GM21737 (cell line): ENCODE data around the gene SBF2.
"Not testable (repeated sequence)": the region's sequence is repeated elsewhere in the genome, so short reads cannot be mapped to it uniquely, and the experiment has no call there.

Experiments used
- ATAC-seq: cut with Tn5 transposase; IDR thresholded peaks from one replicate; pipeline ENCODE4 v1.9.1; 2021; ENCODE audit warnings: mild to moderate bottlenecking, moderate library complexity; ENCODE audit not compliant: unreplicated experiment

The SBF2 gene

DNA sequence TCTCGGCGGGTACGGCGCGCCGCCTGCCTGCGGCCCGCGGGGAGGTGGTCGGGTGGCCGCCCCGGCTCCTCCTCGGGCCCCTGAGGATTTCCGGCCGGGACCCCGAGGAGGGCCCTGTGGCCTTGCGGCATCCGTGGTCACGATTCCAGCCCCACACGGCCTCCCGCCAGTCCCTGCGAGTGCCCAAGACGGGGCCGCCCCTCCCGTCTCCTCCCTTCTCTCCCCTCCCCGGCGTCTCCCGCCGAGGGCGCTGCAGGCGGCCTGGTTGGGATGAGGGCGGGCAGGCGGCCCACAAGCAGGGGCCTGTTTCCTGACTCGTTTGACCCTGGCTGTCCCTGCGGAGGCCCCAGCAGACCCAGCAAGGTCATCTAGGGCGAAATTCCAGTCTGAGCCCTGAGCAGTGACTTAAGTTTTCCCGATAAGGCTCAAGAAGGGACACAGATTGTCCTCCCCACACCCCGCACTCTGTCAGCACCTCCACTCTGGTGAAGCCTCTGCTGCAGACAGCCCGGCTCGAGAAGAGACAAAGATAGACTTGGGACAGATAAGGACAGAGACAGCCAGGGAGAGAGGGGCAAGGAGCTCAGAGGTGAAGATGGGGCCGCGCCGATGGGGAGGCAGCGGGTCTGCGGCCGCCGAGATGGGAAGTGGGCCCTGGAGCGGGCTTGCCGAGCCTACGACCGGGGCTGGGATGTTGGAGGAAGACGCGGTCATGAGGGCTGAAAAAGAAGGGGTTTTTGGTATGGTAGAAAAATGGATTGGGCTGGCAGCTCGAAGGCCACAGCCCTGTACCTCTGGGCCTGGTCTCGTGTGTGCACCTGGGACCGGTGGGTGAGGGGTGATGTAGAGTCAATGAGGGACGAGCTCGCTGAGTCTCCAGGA lies 535.1 kb downstream of the SBF2 start:
- peak; percentile 35 for ATAC-seq

DNA sequence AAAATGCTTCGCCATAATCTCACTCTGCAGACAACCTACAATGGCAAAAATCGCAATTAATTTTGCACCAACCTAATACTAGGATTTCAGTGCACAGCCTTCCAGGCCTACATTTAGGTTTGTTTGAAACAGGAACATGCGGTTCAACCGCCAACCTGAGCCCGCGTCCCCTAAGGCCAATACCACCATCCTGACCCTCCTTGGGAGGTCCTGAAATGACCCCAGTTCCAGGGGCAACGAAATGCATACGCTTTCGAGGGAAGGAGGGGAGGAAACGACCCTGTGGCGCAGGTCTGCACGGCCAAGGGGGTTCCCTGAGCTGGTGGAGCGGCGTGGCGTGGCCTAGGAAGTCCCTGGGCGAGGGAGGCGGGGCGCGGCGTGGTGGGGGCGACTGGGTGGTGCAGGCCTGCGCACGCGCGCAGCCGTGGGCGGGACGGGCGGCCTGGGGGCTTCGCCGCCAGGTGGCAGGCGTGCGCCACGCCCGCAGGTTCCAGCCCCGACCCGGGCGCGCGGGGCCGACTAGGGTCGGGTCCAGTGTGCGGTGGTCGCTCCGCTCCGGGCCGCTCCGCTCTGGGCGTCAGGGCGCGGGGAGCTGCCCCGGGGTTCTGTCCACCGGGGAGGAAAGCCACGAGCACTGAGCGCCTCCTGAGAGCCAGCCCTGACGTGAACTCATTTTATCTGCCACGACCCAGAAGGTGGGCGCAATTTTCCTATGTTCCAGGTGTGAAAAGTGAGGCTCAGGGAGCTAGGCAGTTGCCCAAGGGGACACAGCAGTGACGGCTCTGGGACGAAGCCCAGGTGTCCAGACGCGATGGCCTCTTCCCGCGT lies 536.0 kb downstream of the SBF2 start:
- ATAC-seq: peak; percentile 61

DNA sequence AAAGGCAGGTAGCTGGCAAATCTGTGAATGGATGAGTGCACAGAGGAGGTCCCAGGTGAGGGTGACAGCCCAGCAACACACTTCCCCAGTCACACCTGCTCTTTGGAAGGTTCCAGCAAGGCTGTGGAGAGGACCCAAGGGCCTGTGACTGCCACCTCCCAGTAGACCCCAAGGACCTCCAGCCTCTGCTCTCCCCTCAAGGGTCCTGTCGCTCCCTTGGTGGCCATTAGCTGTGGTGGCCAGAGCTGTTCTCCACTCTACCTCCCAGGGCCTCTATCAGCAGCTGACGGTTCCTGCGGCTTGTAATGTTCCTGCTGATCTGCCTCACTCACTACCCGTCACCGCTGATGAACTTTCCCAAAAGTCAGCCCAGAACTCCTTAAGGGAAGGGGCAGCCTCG lies 537.1 kb downstream of the SBF2 start:
- no peak for ATAC-seq

DNA sequence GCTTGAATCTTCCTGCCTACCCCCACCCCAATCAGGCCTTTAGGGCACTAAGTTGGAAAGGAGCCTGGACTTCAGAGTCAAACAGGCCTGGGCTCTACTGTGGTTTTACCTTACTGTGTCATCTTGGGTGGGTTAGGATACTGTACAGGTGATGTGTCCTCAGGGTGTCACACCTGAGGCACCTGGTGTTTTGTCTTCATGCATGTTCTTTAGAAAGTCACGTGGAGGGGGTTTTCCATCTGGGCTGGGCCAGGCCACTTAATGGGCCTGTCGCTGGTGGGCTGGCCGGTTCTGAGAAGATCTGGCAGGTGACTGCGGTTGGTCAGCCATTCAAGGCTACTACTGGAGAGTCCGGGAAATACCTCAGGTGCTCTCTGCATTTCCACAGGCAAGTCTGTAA lies 537.6 kb downstream of the SBF2 start:
- ATAC-seq: no peak

DNA sequence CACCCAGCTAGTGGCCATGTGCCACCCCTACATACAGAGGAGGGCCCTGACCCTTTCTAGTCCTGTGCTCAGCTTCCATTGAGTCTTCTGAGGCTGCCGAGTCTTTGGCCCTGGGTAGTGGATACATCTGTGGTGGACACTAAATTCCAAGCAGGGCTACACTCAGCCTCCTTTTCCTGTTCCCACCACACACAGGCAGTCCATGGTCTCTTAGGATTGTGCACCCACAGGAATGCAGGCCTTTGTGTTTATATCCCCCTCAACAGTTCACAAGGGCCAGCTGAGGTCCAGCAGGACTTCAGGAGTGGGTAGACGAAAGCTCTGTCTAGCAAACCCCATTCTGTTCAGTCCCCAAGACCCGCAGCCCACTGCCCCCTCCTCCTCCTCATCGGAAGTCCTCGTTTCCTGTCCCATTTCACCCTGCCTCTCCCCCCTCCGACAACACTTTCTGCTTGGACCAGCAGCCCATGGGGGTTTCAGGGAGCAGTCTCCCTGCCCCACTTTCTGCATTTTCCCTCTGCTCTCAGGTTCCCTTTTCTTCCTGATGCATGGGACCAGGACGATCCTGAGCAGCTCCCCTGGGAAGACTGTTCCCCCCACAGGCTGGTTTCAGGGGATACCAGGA lies 538.3 kb downstream of the SBF2 start:
- no peak for ATAC-seq

DNA sequence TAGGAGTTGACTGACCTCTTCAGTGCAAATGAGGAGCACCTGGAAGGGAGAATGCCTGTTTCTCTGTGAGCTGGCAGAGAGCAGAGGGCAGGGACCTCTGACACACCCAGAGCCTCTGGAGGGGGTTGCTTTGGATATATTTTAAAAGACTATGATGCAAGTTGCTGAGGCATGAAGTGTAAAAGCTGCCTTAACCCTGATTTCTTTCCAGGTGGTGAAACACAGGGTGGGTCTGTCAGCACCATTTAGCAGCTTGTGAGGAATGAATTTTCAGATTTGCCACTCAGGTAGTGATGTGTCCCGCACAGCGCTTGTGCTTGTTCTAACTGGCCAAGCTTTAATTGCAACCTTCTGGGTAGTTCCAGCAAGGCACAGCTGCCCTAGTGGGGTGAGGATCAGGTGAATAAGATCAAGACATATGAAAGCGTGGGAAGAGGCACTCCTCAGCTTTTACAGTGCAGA lies 540.0 kb downstream of the SBF2 start:
- ATAC-seq: no peak

DNA sequence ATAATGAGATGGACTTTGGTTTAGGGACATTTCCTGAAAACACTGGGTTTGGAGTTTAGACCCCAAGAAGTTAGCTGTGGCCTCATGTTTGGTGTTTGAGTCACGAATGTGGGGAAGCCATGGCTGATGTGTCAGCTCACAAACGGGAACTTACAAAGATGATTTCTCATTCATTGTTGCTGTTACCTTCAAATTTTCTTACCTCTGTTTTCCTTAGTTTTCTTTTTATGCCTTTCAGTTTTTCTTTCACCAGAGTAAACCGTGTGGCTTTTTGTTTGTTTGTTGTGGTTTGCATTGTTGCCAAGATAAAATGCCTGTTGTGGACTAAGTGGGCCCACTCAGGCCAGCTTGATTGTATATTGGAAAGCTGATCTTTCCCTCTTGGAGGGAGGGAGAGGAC lies 541.0 kb downstream of the SBF2 start:
- ATAC-seq: no peak

DNA sequence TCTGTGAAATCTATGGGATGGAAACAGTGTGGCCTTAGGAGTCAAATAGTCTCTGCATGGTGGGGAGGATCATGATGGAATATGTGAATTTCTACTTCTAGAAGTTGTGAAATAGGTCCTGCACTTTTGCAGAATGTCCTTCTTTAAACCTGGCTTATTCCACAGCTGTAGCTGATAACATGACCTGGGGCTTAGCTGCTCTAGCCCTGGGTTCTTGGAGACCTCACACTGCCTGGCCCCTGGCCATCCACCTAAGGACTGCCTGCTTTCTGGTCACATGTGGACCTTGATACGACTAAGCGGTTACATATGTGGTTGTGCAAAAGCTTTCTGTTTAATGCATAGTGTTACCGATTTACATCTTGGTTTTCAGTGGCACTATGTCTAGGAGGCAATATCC lies 541.9 kb downstream of the SBF2 start:
- ATAC-seq: no peak

DNA sequence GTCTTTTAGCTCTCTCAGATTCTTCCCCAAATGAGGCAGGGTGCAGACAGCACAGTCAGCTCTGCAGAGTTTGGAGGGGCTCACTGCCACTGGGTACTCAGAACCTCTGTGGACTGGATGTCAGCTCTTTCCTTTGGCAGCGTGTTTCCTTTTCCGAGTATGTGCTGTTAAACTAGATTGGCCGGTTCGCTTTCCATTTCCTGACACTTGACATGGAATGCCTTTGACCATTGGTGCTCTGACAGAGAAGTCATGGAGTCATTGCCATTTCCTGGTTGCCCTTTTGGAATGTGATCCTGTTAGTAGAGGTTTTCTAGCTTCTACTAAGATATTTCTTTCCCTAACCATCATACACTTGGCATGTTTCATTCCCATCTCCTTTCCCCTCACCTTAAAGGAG lies 543.5 kb downstream of the SBF2 start:
- ATAC-seq: no peak

DNA sequence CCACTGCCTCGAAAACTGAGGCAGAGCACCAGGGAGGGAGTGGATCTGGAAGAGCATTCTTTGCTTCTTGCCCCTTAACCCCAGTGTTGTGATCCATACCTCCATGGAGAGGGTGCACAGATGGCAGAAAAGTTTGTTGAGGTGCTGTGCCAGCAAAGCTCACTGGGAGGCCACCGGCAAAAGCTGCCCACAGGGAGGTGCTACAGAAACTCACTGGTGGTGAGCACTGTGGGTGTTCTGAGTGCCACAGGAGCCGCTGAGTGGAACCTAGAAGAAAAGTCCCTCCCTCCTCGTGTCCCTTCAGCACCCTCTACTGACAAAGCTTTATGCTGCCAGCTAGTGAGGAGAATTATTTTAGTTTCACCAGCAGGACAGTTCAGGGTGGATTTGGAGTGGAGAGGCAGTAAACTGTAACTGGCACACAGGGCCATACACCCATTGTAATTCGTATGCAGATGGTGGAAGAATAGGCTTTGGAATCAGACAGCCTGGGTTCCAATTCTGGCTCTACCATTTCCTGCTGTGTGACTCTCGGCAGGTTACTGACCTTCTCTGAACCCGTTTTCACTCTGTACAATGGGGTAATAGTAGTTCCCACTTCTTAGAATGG lies 545.6 kb downstream of the SBF2 start:
- ATAC-seq: peak; percentile 67

DNA sequence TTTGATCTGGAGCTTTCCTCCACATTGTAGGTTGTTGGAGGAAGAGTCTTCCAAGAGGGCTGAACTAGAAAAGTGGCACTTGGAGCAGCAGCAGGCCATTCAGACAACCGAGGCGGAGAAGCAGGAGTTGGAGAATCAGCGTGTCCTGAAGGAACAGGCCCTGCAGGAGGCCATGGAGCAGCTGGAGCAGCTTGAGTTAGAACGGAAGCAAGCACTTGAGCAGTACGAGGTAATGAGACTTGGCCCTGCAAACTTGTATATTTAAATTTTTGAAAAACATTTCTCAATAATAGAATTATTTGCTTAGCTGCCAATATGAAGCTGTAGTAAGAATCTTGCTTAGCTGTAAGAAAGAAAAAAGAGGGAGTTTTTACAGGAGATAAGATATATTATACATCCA lies 546.2 kb downstream of the SBF2 start:
- ATAC-seq: no peak

DNA sequence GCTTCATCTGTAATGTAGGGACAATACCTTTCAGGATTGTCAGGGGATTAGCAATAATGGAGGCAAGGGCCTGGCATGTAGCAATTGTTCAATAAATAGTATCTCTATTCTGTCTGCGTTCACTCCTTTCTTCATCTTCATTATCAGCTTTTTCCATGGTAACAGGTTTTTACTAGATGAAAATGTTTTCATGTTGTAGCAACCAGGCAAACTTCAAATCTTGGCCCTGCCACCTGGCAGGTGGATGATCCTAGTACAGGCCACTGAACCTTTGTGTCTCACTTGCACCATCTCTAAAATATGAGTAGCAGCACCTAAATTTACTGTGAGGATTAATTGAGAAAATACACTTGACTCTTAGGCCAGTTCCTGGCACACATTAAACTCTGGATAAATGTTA lies 546.8 kb downstream of the SBF2 start:
- no peak for ATAC-seq

DNA sequence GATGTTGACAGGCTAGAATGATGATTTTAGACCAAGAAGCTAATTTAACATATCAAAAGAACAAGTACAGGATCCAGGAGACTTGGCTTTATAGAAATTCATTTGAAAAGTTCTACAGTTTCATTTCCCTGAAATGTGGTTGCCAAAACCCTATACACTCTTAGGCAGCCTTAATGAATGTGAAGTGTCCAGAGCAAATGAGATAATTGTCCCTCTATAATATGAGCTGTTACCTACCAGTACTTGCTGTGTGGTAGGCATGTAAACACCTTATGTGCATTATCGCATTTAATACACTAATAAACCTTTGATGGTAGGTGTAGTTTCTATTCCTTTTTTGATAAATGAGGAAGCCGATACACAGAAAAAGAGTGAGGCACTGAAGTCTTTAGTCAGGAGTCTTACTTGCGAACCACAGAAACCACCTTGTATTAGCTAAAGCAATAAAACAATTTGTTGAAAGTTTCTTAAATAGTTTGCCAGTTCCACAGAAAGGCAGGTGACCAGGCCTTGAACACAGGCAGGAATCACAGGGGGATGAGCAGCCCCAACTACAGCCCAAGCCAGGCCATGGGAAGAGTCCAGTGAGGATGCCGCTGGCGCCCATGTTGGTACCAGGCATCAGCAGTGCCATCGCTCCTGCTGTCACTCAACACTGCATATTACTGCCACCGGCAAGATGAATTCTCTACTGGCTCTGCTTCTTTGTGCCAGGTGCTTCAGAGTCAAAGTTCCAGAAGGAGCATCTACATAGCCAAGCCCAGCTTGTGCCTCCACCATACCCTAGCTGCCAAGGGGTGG lies 548.4 kb downstream of the SBF2 start:
- ATAC-seq: peak; percentile 43

DNA sequence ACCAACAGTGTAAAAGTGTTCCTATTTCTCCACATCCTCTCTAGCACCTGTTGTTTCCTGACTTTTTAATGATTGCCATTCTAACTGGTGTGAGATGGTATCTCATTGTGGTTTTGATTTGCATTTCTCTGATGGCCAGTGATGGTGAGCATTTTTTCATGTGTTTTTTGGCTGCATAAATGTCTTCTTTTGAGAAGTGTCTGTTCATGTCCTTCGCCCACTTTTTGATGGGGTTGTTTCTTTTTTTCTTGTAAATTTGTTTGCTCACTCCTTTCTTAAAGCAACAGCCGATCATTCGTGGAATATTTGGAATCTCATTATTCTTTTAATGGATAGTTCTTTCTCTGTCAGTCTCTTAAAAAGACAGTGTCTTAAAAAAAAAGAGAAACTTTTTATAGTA lies 550.5 kb downstream of the SBF2 start:
- not testable (repeated sequence) for ATAC-seq

DNA sequence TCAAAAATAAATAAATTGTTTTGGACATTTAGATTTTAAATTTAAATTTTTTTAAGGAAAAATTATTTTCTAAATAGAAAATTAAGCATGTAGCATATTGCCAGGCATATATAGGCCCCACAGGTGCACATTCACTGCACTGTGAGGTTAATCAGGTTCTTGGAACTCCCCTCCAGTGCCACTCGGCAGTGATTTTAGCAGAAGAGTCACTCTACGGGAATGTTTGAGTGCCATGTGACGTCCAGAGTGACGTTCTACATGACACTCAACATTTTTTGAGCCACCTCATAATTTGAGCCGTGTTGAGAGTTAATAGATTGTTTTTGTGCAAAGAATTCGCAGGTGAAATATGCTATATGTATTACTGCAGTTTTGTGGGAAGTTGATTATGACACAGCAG lies 552.8 kb downstream of the SBF2 start:
- no peak for ATAC-seq

DNA sequence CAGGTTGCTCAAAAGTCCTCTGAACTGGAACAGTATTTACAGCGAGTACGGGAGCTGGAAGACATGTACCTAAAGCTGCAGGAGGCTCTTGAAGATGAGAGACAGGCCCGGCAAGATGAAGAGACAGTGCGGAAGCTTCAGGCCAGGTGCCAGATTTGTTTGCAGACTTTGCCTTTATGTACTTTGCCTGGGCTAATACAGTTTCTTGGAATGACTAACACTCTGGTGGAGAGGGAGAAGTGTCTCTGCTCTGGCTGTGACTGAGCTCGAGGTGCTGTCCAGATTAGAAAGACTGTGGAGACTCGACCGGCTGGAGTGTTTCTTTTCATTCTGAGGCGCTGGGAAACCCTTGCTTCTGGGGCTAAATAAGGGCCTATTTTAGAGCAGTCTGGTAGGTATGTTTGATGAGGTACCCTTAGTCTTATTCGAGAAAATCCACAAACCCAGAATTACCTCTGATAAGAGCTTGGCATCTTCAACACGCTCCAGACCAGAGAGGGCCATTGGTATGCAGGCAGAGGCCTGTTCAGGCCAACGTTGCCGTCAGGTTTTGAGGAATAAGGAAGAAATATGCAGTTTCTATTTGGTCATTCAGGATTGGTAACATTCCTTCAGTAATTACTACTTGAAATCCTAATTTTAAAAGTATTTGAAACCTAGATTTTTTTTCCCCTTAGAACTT lies 553.7 kb downstream of the SBF2 start:
- no peak for ATAC-seq

DNA sequence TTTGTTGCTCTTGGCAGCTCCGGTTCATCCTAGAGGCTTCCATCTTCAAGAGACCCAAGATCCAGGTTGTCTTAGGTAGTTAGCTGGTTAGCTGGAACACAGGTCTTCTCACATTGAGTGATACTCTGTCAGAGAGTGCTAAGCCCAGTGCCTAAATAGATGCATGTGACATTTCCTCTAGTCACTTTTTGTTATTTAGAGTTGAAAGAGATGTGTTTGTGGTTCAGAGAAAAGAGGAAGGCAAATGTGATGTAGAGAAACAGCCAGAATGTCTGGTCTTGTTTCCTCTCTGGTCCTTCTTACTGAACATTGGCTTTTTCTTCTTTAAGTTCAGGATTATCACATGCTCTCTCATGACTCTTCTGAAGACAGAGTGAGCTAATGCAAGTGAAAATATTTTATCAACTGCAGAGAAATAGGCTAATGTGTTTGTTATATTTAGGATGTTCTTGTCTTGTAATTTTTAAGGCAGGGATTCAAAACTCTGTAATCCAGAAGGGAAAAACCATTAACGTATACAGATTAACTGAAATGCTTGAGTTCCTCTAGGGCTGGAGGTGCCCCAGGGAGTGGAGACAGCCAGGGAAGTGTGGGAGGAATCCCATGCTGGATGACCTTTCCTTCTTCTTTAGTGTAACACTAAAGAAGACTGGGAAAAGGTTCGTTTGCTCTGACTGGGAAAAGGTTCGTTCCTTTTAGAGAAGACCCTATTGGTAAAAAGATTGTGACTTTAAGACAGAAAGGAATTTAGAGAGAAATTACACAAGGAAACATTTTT lies 554.7 kb downstream of the SBF2 start:
- peak; percentile 72 for ATAC-seq

DNA sequence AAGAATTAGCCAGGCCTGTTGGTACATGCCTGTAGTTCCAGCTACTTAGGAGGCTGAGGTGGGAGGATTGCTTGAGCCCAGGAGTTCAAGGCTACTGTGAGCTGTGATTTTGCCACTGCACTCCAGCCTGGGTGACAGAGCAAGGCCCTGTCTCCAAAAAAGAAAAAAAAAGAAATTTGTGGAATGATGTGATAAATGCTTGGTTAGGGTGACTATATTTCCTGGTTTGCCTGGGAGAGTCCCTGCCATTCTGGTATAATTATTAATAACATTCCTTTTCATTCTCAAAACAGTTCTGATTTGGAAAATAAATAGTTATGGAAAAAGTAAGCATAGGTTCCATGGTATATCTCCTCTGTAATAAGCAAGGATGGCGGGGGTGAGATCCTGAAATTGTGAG lies 555.3 kb downstream of the SBF2 start:
- no peak for ATAC-seq

DNA sequence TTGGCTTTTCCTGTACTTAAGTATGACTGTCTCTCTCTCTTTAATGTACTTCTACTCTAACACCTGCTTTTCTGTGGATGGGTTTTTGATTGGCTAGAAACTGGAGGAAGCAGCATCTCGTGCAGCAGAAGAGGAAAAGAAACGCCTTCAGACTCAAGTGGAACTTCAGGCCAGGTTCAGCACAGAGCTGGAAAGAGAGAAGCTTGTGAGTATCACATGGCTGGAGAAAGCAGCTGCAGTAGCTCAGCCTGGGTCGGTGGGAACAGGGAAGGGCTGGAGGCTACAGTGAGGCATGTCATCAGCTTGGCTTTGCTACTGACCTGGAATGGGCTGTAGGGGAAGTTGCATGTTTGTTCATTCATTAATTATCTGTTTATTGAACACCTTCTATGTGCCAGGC lies 555.9 kb downstream of the SBF2 start:
- ATAC-seq: no peak
